Endothelial cell (in vitro differentiated cells): Measurements from ENCODE around the gene BYSL. TPM values are rescaled to one million over a fixed set of nuclear protein-coding genes. Genes with fewer than 3 reads are reported as not detected.

Experiments
- DNase-seq: peaks from one replicate; pipeline ENCODE4 v3.0.0; 2021; ENCODE audit warnings: low spot score
- H3K27ac Mint-ChIP-seq: one replicate; pipeline ENCODE4 v1.8.0; 2021; ENCODE audit warnings: mixed read lengths, inconsistent platforms; ENCODE audit not compliant: unreplicated experiment
- H3K27me3 Mint-ChIP-seq: one replicate; pipeline ENCODE4 v1.8.0; 2021; ENCODE audit warnings: mild to moderate bottlenecking, moderate library complexity, mixed read lengths, inconsistent platforms; ENCODE audit not compliant: unreplicated experiment
- H3K36me3 Mint-ChIP-seq: one replicate; pipeline ENCODE4 v1.8.0; 2021; ENCODE audit warnings: mild to moderate bottlenecking, low read depth, mixed read lengths, inconsistent platforms; ENCODE audit not compliant: unreplicated experiment
- H3K4me1 Mint-ChIP-seq: one replicate; pipeline ENCODE4 v1.8.0; 2021; ENCODE audit warnings: mild to moderate bottlenecking, mixed read lengths, inconsistent platforms; ENCODE audit not compliant: unreplicated experiment
- H3K4me3 Mint-ChIP-seq: one replicate; pipeline ENCODE4 v1.8.0; 2021; ENCODE audit warnings: mild to moderate bottlenecking, mixed read lengths, inconsistent platforms; ENCODE audit not compliant: unreplicated experiment
- H3K9me3 Mint-ChIP-seq: one replicate; pipeline ENCODE4 v1.8.0; 2021; ENCODE audit warnings: mixed read lengths, inconsistent platforms; ENCODE audit not compliant: unreplicated experiment
- CTCF ChIP-seq: fragments of 200-600 bp; sonication (generic); IDR thresholded peaks from one replicate; pipeline ENCODE4 v1.5.0; 2021; ENCODE audit warnings: antibody characterized with exemption; ENCODE audit not compliant: unreplicated experiment
- total RNA-seq: library from RNA; stranded (reverse); fragmentation: NEBNext Ultra II Directional; extraction: Animal tissue kit (Norgen Biotek cat#: 25700); gene quantifications from one replicate; pipeline ENCODE4 v1.2.1, GENCODE V29; 2021; ENCODE audit not compliant: unreplicated experiment

Gene BYSL
- total RNA-seq, 1 donor from 2014 or later: 21.9 TPM

- Mint-ChIP-seq H3K4me3 (no peak overlapping the region), H3K27me3 (peaks cover 6% of the 10 kb centered on the region), H3K36me3 (peaks cover 4% of the 10 kb centered on the region), H3K4me1 (peaks cover 29% of the 10 kb centered on the region), H3K9me3 (no peaks in the 10 kb centered on the region), H3K27ac (no peak overlapping the region)
- DNase-seq: no peak
- TF ChIP-seq CTCF: no peak
These were observed 22.2 kb downstream of the BYSL start for GRCh38 chr6:41943456-41943855.

- Mint-ChIP-seq H3K4me1 (peaks cover 6% of the 10 kb centered on the region), H3K36me3 (no peaks in the 10 kb centered on the region), H3K4me3 (no peak overlapping the region), H3K27ac (peak overlapping the region; percentile 48), H3K27me3 (peaks cover 8% of the 10 kb centered on the region), H3K9me3 (no peaks in the 10 kb centered on the region)
- TF ChIP-seq CTCF: no peak
- no peak for DNase-seq
These were observed 26.4 kb downstream of the BYSL start for GRCh38 chr6:41947581-41948220.

GRCh38 chr6:41954668-41955067 is 33.4 kb downstream of the BYSL start:
- Mint-ChIP-seq H3K9me3 (no peaks in the 10 kb centered on the region), H3K36me3 (no peaks in the 10 kb centered on the region)

GRCh38 chr6:41955412-41955811 is 34.1 kb downstream of the BYSL start:
- Mint-ChIP-seq H3K9me3 (no peaks in the 10 kb centered on the region), H3K36me3 (no peaks in the 10 kb centered on the region), H3K4me1 (peaks cover 5% of the 10 kb centered on the region), H3K27ac (no peak overlapping the region), H3K27me3 (peaks cover 9% of the 10 kb centered on the region), H3K4me3 (no peak overlapping the region)
- DNase-seq: no peak
- TF ChIP-seq CTCF: no peak

More at GRCh38 chr6:41954668-41955067, 33.4 kb downstream of the BYSL start:
- Mint-ChIP-seq H3K4me1 (peaks cover 4% of the 10 kb centered on the region), H3K27me3 (peaks cover 10% of the 10 kb centered on the region), H3K27ac (no peak overlapping the region), H3K4me3 (no peak overlapping the region)
- TF ChIP-seq CTCF: no peak
- no peak for DNase-seq

GRCh38 chr6:41957117-41957516 is 35.8 kb downstream of the BYSL start:
- DNase-seq: no peak
- Mint-ChIP-seq H3K27me3 (peaks cover 8% of the 10 kb centered on the region), H3K4me1 (peaks cover 14% of the 10 kb centered on the region), H3K36me3 (no peaks in the 10 kb centered on the region), H3K27ac (no peak overlapping the region), H3K4me3 (no peak overlapping the region), H3K9me3 (no peaks in the 10 kb centered on the region)
- no peak for TF ChIP-seq CTCF
